HepG2 (cell line): ENCODE data around the gene TRERF1. TPM values are rescaled to one million over a fixed set of nuclear protein-coding genes. Genes with fewer than 3 reads are reported as not detected.

ENCODE experiments used
- ATAC-seq: fragments of 200-7000 bp; cut with Tn5 transposase; 3 replicates; pipeline ENCODE4 v1.9.1; 2020; ENCODE audit warnings: mild to moderate bottlenecking, moderate library complexity
- BruUV-seq: library from RNA; stranded (reverse); fragments of 400-500 nt; replicated peaks from 2 replicates; lab custom pipeline; 2021; lab: Mats Ljungman, UMichigan
- CTCF ChIA-PET: fragments of 300-600 bp; formaldehyde crosslinking; extraction: SDS; loops from one replicate; lab custom pipeline; 2021; ENCODE audit warnings: low total read pairs, inconsistent platforms, low intra/inter-chr PET ratio; lab: Yijun Ruan, JAX
- POLR2A ChIA-PET: fragments of 350-600 bp; sonication (Branson Sonifier 250); formaldehyde crosslinking; loops from one replicate; lab custom pipeline; 2020; ENCODE audit warnings: antibody characterized with exemption, inconsistent platforms; lab: Yijun Ruan, JAX
- DNase-seq: peaks from one replicate; pipeline ENCODE4 v3.0.0-alpha.2; 2015; ENCODE audit warnings: low spot score
- FAIRE-seq: peaks from 3 replicates; lab custom pipeline; 2011; peaks lifted over from hg19 to GRCh38; lab: Jason Lieb, UNC
- H2AFZ ChIP-seq: one replicate; pipeline ENCODE4 v1.6.1; 2011; ENCODE audit warnings: low read length, inconsistent platforms
- H3K27ac ChIP-seq: fragments of 300-600 bp; 3 replicates; pipeline ENCODE4 v1.8.0; 2011; ENCODE audit warnings: mixed run types, mild to moderate bottlenecking, mixed read lengths, low read length, inconsistent platforms; ENCODE audit not compliant: insufficient read depth; ENCODE audit errors: extremely low read length
- H3K27me3 ChIP-seq, 2 experiments: fragments of 200-600 bp in 1 of 2; 2 replicates in 1 of 2; 3 replicates in 1 of 2; pipeline versions ENCODE4 v1.6.0 to v1.8.0; 2011; ENCODE audit warnings: low read length in 2 of 2, mild to moderate bottlenecking in 2 of 2, moderate library complexity in 2 of 2, inconsistent platforms in 1 of 2; ENCODE audit not compliant: insufficient read depth in 2 of 2, control insufficient read depth in 1 of 2
- H3K36me3 ChIP-seq, 2 experiments: fragments of 200-600 bp in 1 of 2; replicated peaks in 1 of 2; 2 replicates in 1 of 2; 3 replicates in 1 of 2; pipeline versions ENCODE4 v1.5.1 to v1.8.0; 2011; ENCODE audit warnings: low read length in 2 of 2, inconsistent platforms in 1 of 2; ENCODE audit not compliant: insufficient read depth in 2 of 2, control insufficient read depth in 1 of 2
- H3K4me1 ChIP-seq: 2 replicates; pipeline ENCODE4 v1.5.1; 2012; ENCODE audit warnings: low read length, inconsistent platforms; ENCODE audit not compliant: insufficient read depth
- H3K4me2 ChIP-seq: 2 replicates; pipeline ENCODE4 v1.6.0; 2011; ENCODE audit warnings: low read depth, low read length, inconsistent platforms
- H3K4me3 ChIP-seq, 3 experiments: fragments of 200-600 bp in 1 of 3; sonication (generic), shearing (Covaris generic) in 1 of 3; replicated peaks in 1 of 3; 2 replicates each; pipeline ENCODE4 v1.5.1; 2011 to 2016; ENCODE audit warnings: low read length in 3 of 3, inconsistent platforms in 2 of 3, low read depth in 2 of 3, mild to moderate bottlenecking in 2 of 3, control low read depth in 1 of 3, mixed read lengths in 1 of 3; ENCODE audit not compliant: insufficient read depth in 1 of 3
- H3K79me2 ChIP-seq: one replicate; pipeline ENCODE4 v1.6.1; 2011; ENCODE audit warnings: low read length, inconsistent platforms; ENCODE audit not compliant: insufficient read depth
- H3K9ac ChIP-seq: 2 replicates; pipeline ENCODE4 v1.6.0; 2011; ENCODE audit warnings: mild to moderate bottlenecking, low read depth, low read length, inconsistent platforms; ENCODE audit not compliant: insufficient read depth
- H3K9me3 ChIP-seq: 2 replicates; pipeline ENCODE4 v1.5.1; 2012; ENCODE audit warnings: mild to moderate bottlenecking, low read length
- H4K20me1 ChIP-seq: 2 replicates; pipeline ENCODE4 v1.6.0; 2011; ENCODE audit warnings: inconsistent platforms, mild to moderate bottlenecking, low read length, moderate library complexity; ENCODE audit not compliant: insufficient read depth
- AKNA ChIP-seq: sonication (generic); formaldehyde crosslinking; IDR thresholded peaks from 2 replicates; pipeline ENCODE4 v1.4.0; 2020; ENCODE audit warnings: missing genetic modification reagents, borderline replicate concordance
- EHMT2 ChIP-seq: fragments of 200-600 bp; sonication (generic); IDR thresholded peaks from 2 replicates; pipeline ENCODE4 v1.7.0; 2017; ENCODE audit warnings: antibody characterized with exemption, low read depth, low read length, borderline replicate concordance
- ETV6 ChIP-seq: sonication (generic); formaldehyde crosslinking; conservative IDR thresholded peaks from 2 replicates; pipeline ENCODE4 v1.4.0; 2020; ENCODE audit warnings: missing genetic modification reagents
- FLYWCH1 ChIP-seq: sonication (generic); formaldehyde crosslinking; IDR thresholded peaks from 2 replicates; pipeline ENCODE4 v1.8.1; 2023; ENCODE audit warnings: mild to moderate bottlenecking, missing genetic modification reagents
- KDM4B ChIP-seq: sonication (generic); formaldehyde crosslinking; IDR thresholded peaks from 2 replicates; pipeline ENCODE4 v1.4.0; 2020; ENCODE audit warnings: missing genetic modification reagents
- MED8 ChIP-seq: sonication (generic); formaldehyde crosslinking; IDR thresholded peaks from 2 replicates; pipeline ENCODE4 v1.8.1; 2023; ENCODE audit warnings: mild to moderate bottlenecking, missing genetic modification reagents; ENCODE audit not compliant: insufficient replicate concordance
- RFX5 ChIP-seq: IDR thresholded peaks from 2 replicates; pipeline ENCODE4 v1.6.1; 2011; ENCODE audit warnings: low read depth, low read length, improper control_type of control experiment
- RXRB ChIP-seq: IDR thresholded peaks from 2 replicates; pipeline ENCODE4 v1.6.1; 2016; ENCODE audit warnings: borderline replicate concordance, missing genetic modification reagents, missing compliant biosample characterization
- SMARCC2 ChIP-seq: fragments of 450-650 bp; IDR thresholded peaks from 2 replicates; pipeline ENCODE4 v1.6.1; 2017; ENCODE audit warnings: antibody characterized with exemption, mild to moderate bottlenecking
- SOX5 ChIP-seq: IDR thresholded peaks from 2 replicates; pipeline ENCODE4 v1.6.1; 2016; ENCODE audit warnings: borderline replicate concordance
- STAT5B ChIP-seq: sonication (generic); formaldehyde crosslinking; IDR thresholded peaks from 2 replicates; pipeline ENCODE4 v1.4.0; 2020; ENCODE audit warnings: missing genetic modification reagents
- XRCC5 ChIP-seq: fragments of 200-400 bp; formaldehyde crosslinking; optimal IDR thresholded peaks from 2 replicates; pipeline ENCODE3; 2017; ENCODE audit warnings: mild to moderate bottlenecking, low read length
- ZBTB20 ChIP-seq: sonication (generic); formaldehyde crosslinking; IDR thresholded peaks from 2 replicates; pipeline ENCODE4 v1.8.1; 2023; ENCODE audit warnings: missing genetic modification reagents, low read depth, mild to moderate bottlenecking, borderline replicate concordance
- ZNF101 ChIP-seq: sonication (generic); formaldehyde crosslinking; IDR thresholded peaks from 2 replicates; pipeline ENCODE4 v1.4.0; 2020; ENCODE audit warnings: mild to moderate bottlenecking, low read depth, missing genetic modification reagents, borderline replicate concordance
- ZNF224 ChIP-seq: sonication (generic); formaldehyde crosslinking; IDR thresholded peaks from 2 replicates; pipeline ENCODE4 v1.5.0; 2020; ENCODE audit warnings: mild to moderate bottlenecking, missing genetic modification reagents
- ZNF543 ChIP-seq: sonication (generic); formaldehyde crosslinking; IDR thresholded peaks from 2 replicates; pipeline ENCODE4 v1.4.0; 2020; ENCODE audit warnings: mild to moderate bottlenecking, missing genetic modification reagents
- ZNF672 ChIP-seq: sonication (generic); formaldehyde crosslinking; IDR thresholded peaks from 2 replicates; pipeline ENCODE4 v1.8.1; 2022; ENCODE audit warnings: missing genetic modification reagents
- ZNF749 ChIP-seq: sonication (generic); formaldehyde crosslinking; IDR thresholded peaks from 2 replicates; pipeline ENCODE4 v1.8.0; 2022; ENCODE audit warnings: mild to moderate bottlenecking, missing genetic modification reagents, moderate library complexity, borderline replicate concordance
- ZNF766 ChIP-seq: sonication (generic); formaldehyde crosslinking; IDR thresholded peaks from 2 replicates; pipeline ENCODE4 v1.5.0; 2020; ENCODE audit warnings: missing genetic modification reagents, borderline replicate concordance
- WGBS: methylation state at CpG from one replicate; pipeline ENCODE4 v1.1.6; 2017; ENCODE audit warnings: low lambda C conversion rate; 5-methylcytosine and 5-hydroxymethylcytosine counted together
- in situ Hi-C: cut with HindIII; loops from 2 replicates; pipeline ENCODE4 v1.10.0; 2017; ENCODE audit warnings: low pct_unique_long_range_greater_than_20kb; ENCODE audit not compliant: extremely low pct_ligation_motif_present
- intact Hi-C: fragments of 100-400 bp; cut with micrococcal nuclease; formaldehyde crosslinking; loops from one replicate; pipeline ENCODE4 v1.10.0; 2022; ENCODE audit not compliant: unreplicated experiment
- polyA plus RNA-seq, 8 experiments: library from polyadenylated mRNA; depleted of rRNA in 3 of 8; stranded (reverse) in 7 of 8; unstranded in 1 of 8; fragments of >200 nt; fragmentation: Illumina TruSeq in 4 of 8; extraction: Trizol in 4 of 8; gene quantifications; 2 replicates each; pipeline versions ENCODE4 v1.2.1 to v1.2.3, GENCODE V29; 2011 to 2016; ENCODE audit warnings: low read depth in 4 of 8, missing spikeins in 1 of 8, mixed read lengths in 1 of 8; ENCODE audit not compliant: insufficient read depth in 1 of 8
- total RNA-seq, 5 experiments: library from RNA; depleted of rRNA; stranded (reverse); fragments of >200 nt; fragmentation: Illumina TruSeq; extraction: Trizol; gene quantifications; 2 replicates each; pipeline ENCODE4 v1.2.3, GENCODE V29; 2016; ENCODE audit warnings: low read depth in 1 of 5

Gene TRERF1
- total and polyA plus RNA-seq, 2 of the 13 experiments (the other 11 are each of a cell fraction or from before 2014, with no cell fraction given) = 0.02 TPM; not detected in 1

DNA sequence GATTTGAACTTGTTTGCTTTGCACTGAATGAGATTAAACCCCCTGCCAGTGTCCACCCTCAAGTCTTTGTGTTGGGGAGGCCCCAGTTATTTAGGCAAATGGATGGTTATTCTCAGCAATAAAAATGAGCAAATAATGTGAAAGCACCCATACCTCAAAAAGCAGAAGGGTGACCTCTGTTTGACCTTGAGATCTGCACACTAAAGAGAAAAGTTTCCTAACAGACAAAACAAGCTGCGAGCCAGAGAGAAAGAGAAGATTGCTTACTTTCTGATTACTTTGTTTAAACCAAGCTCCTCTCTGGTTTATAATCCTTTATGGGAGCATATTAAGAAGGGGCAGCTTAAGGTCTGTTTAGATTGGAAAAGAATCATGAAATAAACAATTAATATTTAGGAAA is 30.4 kb upstream of the TRERF1 start:
- DNase-seq = no peak
- POLR2A ChIA-PET = no interaction called here
- H3K27me3 ChIP-seq = peaks cover 1 to 5% of the 10 kb centered on the region in 2 experiments; a peak in 2 of 5 replicates
- no peak overlapping the region for H3K4me2 ChIP-seq
- CTCF ChIA-PET = no interaction called here
- no peaks in the 10 kb centered on the region for H4K20me1 ChIP-seq
- H3K9ac ChIP-seq = no peak overlapping the region
- no peak for FAIRE-seq
- no peak for ATAC-seq
- H3K4me1 ChIP-seq = no peaks in the 10 kb centered on the region
- no peak overlapping the region for H2AFZ ChIP-seq
- intact Hi-C loops (no loop called here), in situ Hi-C loops (no loop called here)
- WGBS = 9% methylated on average over 1 of the region's 1 CpG
- no peaks in the 10 kb centered on the region for H3K79me2 ChIP-seq
- TF ChIP-seq KDM4B (CRISPR knock-in tag) (no peak), STAT5B (CRISPR knock-in tag) (no peak), ZNF672 (CRISPR knock-in tag) (no peak), ZBTB20 (no peak), ZNF766 (CRISPR knock-in tag) (no peak), MED8 (CRISPR knock-in tag) (no peak), ZNF749 (CRISPR knock-in tag) (no peak), XRCC5 (no peak), RXRB (CRISPR knock-in tag) (no peak), ZNF224 (CRISPR knock-in tag) (no peak), EHMT2 (no peak), AKNA (CRISPR knock-in tag) (no peak), ZNF543 (CRISPR knock-in tag) (no peak), RFX5 (no peak), ETV6 (CRISPR knock-in tag) (no peak), SOX5 (CRISPR knock-in tag) (no peak), FLYWCH1 (CRISPR knock-in tag) (no peak), ZNF101 (no peak), SMARCC2 (no peak)
- H3K4me3 ChIP-seq = no peak overlapping the region
- no peak overlapping the region for H3K27ac ChIP-seq
- BruUV-seq = no TSS peak
- no peaks in the 10 kb centered on the region for H3K36me3 ChIP-seq
- H3K9me3 ChIP-seq = no peaks in the 10 kb centered on the region
